Measurements from ENCODE around the gene RAPGEF1. TPM values are rescaled to one million over a fixed set of nuclear protein-coding genes. Genes with fewer than 3 reads are reported as not detected.

RAPGEF1 gene
- total and polyA plus RNA-seq, 9 of the 15 experiments (the other 6 are each of a cell fraction or from before 2014, with no cell fraction given), result 0.06 to 44.1 (median 19.9) TPM

DNA sequence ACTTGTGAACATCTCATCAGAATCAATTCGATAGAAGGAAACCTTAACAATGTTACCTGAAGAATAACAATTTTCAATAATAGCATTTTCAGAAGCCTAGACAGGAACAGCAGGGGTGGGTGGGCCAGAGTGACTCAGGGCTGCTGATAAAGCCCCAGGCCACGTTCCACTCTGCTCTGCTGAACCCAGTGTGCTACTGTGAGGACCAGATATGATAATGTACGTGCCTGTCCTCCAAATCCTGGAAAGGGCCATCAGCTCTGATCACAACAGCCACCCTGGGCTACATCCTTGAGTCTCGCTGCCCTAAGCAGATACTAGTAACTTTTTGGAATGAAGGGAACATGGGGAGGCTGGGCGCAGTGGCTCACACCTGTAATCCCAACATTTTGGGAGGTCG, 103.3 kb downstream of the RAPGEF1 start (continued):
- TF ChIP-seq, protein P1, sequence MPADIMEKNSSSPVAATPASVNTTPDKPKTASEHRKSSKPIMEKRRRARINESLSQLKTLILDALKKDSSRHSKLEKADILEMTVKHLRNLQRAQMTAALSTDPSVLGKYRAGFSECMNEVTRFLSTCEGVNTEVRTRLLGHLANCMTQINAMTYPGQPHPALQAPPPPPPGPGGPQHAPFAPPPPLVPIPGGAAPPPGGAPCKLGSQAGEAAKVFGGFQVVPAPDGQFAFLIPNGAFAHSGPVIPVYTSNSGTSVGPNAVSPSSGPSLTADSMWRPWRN (IDR thresholded peaks at IDR 0.05; ENCODE audit: low read depth), result peak; percentile 77
- TF ChIP-seq EP300 (IDR thresholded peaks at IDR 0.05; ENCODE audit: low read length) (peak; percentile 63; the same call in 1 of the 2 replicates), CCNT2 (IDR thresholded peaks at IDR 0.05; ENCODE audit: borderline replicate concordance, extremely low read depth, insufficient read length, low read depth, low read length) (peak; percentile 59), L3MBTL2 (IDR thresholded peaks at IDR 0.05) (0 out of 2 replicates have a peak, but pooled peaks have one; percentile 32), SOX6 (IDR thresholded peaks at IDR 0.05) (peak; percentile 22; the same call in 1 of the 2 replicates), MCM3 (IDR thresholded peaks at IDR 0.05) (no peak), TEAD4 (IDR thresholded peaks at IDR 0.05; ENCODE audit: low read length) (peak; percentile 75), TEAD4 (CRISPR knock-in tag; IDR thresholded peaks at IDR 0.05; ENCODE audit: borderline replicate concordance) (no peak), CTBP1 (IDR thresholded peaks at IDR 0.05; ENCODE audit: borderline replicate concordance) (0 out of 2 replicates have a peak, but pooled peaks have one; percentile 46), ZNF316 (IDR thresholded peaks at IDR 0.05) (peak; percentile 24; the same call in 1 of the 2 replicates), SAFB (IDR thresholded peaks at IDR 0.05; ENCODE audit: borderline replicate concordance, low read depth, low read length) (no peak), MECOM (CRISPR knock-in tag; IDR thresholded peaks at IDR 0.05) (peak; percentile 79; the same call in 1 of the 2 replicates), ARID1B (IDR thresholded peaks at IDR 0.05) (peak; percentile 91), JUN (IDR thresholded peaks at IDR 0.05; ENCODE audit: borderline replicate concordance, low read depth, low read length) (peak; percentile 49; the same call in 1 of the 2 replicates), JUN (CRISPR knock-in tag; IDR thresholded peaks at IDR 0.05; ENCODE audit: borderline replicate concordance) (no peak), POLR2AphosphoS2 (IDR thresholded peaks at IDR 0.05; ENCODE audit: low read length) (no peak), ZBTB7A (IDR thresholded peaks at IDR 0.05; ENCODE audit: borderline replicate concordance, control insufficient read depth, low read depth, low read length) (peak; percentile 91), CBFA2T3 (IDR thresholded peaks at IDR 0.05) (peak; percentile 89), NCOR1 (IDR thresholded peaks at IDR 0.05) (peak; percentile 77), EGR1 (conservative IDR thresholded peaks at IDR 0.05) (peak; percentile 50), MYC (IDR thresholded peaks at IDR 0.05; ENCODE audit: low read depth, low read length) (0 out of 2 replicates have a peak, but pooled peaks have one; percentile 39), MYC (CRISPR knock-in tag; IDR thresholded peaks at IDR 0.05; ENCODE audit: borderline replicate concordance, low read depth) (no peak)
- TF ChIP-seq, protein P2, sequence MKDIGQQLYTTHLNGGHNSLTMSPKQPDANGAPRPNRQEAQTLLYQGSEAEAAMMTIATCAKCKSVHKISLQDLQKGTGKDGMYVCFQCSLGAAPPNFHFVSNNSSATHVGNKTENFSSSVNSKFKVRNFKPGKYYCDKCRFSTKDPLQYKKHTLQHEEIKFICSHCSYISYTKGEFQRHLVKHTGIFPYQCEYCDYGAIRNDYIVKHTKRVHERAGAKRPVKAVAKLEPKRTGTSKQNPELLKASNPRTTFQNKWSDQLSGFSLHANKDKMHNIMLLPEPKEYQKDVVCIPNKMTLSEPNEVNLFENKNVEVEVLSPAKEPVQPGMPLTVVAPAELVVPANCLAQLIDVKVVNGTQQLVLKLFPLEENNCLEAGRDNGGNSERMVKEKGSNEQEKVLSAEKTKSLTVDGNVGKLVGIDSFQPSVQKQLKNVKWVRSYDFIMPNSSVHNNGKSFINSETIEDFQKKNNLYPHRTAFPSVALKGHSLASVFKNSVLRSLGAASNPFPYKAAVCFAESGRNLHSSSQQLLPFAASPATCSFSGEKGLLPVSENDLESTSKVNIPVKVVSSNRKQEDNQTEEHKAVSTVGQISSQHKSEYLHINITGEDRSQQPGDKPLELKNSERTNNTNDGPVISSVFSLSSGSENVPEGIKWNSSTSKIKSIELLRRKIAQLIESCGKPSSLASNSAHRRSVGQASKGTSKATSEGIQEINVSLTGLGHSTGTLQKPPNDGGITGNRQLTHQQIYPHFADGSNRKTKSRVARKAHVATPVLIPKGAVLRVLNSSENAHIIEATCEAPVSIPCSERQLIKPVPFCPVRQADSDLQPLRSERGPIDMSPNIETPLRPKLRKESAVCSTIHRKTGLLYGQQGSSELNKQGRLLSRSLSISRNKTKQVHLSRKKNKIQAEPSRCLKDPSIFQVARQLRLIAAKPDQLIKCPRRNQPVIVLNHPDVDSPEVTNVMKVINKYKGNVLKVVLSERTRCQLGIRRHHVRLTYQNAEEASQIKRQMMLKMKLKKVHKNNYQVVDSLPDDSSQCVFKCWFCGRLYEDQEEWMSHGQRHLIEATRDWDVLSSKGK (CRISPR knock-in tag; IDR thresholded peaks at IDR 0.05), result no peak
- TF ChIP-seq, protein P3, sequence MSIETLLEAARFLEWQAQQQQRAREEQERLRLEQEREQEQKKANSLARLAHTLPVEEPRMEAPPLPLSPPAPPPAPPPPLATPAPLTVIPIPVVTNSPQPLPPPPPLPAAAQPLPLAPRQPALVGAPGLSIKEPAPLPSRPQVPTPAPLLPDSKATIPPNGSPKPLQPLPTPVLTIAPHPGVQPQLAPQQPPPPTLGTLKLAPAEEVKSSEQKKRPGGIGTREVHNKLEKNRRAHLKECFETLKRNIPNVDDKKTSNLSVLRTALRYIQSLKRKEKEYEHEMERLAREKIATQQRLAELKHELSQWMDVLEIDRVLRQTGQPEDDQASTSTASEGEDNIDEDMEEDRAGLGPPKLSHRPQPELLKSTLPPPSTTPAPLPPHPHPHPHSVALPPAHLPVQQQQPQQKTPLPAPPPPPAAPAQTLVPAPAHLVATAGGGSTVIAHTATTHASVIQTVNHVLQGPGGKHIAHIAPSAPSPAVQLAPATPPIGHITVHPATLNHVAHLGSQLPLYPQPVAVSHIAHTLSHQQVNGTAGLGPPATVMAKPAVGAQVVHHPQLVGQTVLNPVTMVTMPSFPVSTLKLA (conservative IDR thresholded peaks at IDR 0.05), result peak; percentile 36 to 46; a peak in 1 of 4 replicates
- TF ChIP-seq, protein P4, sequence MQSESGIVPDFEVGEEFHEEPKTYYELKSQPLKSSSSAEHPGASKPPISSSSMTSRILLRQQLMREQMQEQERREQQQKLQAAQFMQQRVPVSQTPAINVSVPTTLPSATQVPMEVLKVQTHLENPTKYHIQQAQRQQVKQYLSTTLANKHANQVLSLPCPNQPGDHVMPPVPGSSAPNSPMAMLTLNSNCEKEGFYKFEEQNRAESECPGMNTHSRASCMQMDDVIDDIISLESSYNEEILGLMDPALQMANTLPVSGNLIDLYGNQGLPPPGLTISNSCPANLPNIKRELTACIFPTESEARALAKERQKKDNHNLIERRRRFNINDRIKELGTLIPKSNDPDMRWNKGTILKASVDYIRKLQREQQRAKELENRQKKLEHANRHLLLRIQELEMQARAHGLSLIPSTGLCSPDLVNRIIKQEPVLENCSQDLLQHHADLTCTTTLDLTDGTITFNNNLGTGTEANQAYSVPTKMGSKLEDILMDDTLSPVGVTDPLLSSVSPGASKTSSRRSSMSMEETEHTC (IDR thresholded peaks at IDR 0.05), result no peak
